GM12875 (cell line): Measurements from ENCODE around the gene PTTG2.

Experiments used
- H3K4me3 ChIP-seq: one replicate; pipeline ENCODE4 v1.5.1; 2011; ENCODE audit warnings: low read depth, low read length, control low read depth
- CTCF ChIP-seq: IDR thresholded peaks from 2 replicates; pipeline ENCODE4 v1.5.1; 2011; ENCODE audit warnings: low read depth, mild to moderate bottlenecking, control low read depth, inconsistent platforms, low read length, moderate library complexity, borderline replicate concordance; ENCODE audit not compliant: insufficient read depth

PTTG2 gene

GRCh38 chr4:37980246-37980645, 20.0 kb downstream of the PTTG2 start:
- no peak for TF ChIP-seq CTCF
- no peak overlapping the region for H3K4me3 ChIP-seq

- TF ChIP-seq CTCF: no peak
- H3K4me3 ChIP-seq: no peak overlapping the region
These were observed 21.2 kb downstream of the PTTG2 start for GRCh38 chr4:37981425-37981824.

- no peak overlapping the region for H3K4me3 ChIP-seq
- no peak for TF ChIP-seq CTCF
These were observed 21.9 kb downstream of the PTTG2 start for GRCh38 chr4:37981844-37982720.

GRCh38 chr4:37982736-37983135, 22.5 kb downstream of the PTTG2 start:
- TF ChIP-seq CTCF: no peak
- H3K4me3 ChIP-seq: no peak overlapping the region

- no peak for TF ChIP-seq CTCF
- H3K4me3 ChIP-seq: no peak overlapping the region
These were observed 23.8 kb downstream of the PTTG2 start for GRCh38 chr4:37983951-37984350.

- no peak for TF ChIP-seq CTCF
These were observed 25.6 kb downstream of the PTTG2 start for GRCh38 chr4:37985730-37986275.

GRCh38 chr4:37988670-37989069, 28.5 kb downstream of the PTTG2 start:
- TF ChIP-seq CTCF: no peak
- H3K4me3 ChIP-seq: no peak overlapping the region

More at GRCh38 chr4:37985730-37986275, 25.6 kb downstream of the PTTG2 start:
- no peak overlapping the region for H3K4me3 ChIP-seq
